OCI-M2 (cell line): ENCODE results near the gene HSPA12B.

Experiments used
- DNase-seq: peaks from one replicate; lab custom pipeline; 2025; ENCODE audit not compliant: unreplicated experiment; lab: John Stamatoyannopoulos, UW

The HSPA12B gene

GRCh38 chr20:3765171-3765882, 32.8 kb downstream of the HSPA12B start:
- DNase-seq: no peak

GRCh38 chr20:3766422-3767109, 34.1 kb downstream of the HSPA12B start:
- no peak for DNase-seq

- DNase-seq: no peak
Observed at GRCh38 chr20:3767110-3767426, 34.6 kb downstream of the HSPA12B start.

GRCh38 chr20:3767427-3768341, 35.2 kb downstream of the HSPA12B start, which contains the start of gene ADISSP:
TSS of gene ADISSP (minus strand) at chr20:3767753. CDS start at chr20:3760100, 7,653 bp downstream.
- peak; percentile 90 for DNase-seq

GRCh38 chr20:3768342-3769130, 36.1 kb downstream of the HSPA12B start:
- peak; percentile 61 for DNase-seq

- no peak for DNase-seq
Observed at GRCh38 chr20:3771552-3772058, 39.1 kb downstream of the HSPA12B start.

- no peak for DNase-seq
Observed at GRCh38 chr20:3775457-3776108, 43.1 kb downstream of the HSPA12B start.

- no peak for DNase-seq
Observed at GRCh38 chr20:3777381-3777715, 44.9 kb downstream of the HSPA12B start.

GRCh38 chr20:3777716-3778629, 45.5 kb downstream of the HSPA12B start:
- no peak for DNase-seq

- no peak for DNase-seq
Observed at GRCh38 chr20:3778976-3779375, 46.5 kb downstream of the HSPA12B start.

- peak; percentile 72 for DNase-seq
Observed at GRCh38 chr20:3781153-3781910, 48.8 kb downstream of the HSPA12B start, which contains the start of gene SPEF1. TSS of gene SPEF1 (minus strand) at chr20:3781448. CDS start at chr20:3781287, 161 bp downstream.

GRCh38 chr20:3782597-3782996, 50.1 kb downstream of the HSPA12B start:
- DNase-seq: no peak

GRCh38 chr20:3783068-3783489, 50.6 kb downstream of the HSPA12B start:
- DNase-seq: no peak

GRCh38 chr20:3783511-3784195, 51.2 kb downstream of the HSPA12B start:
- DNase-seq: no peak

- DNase-seq: no peak
Observed at GRCh38 chr20:3784216-3784853, 51.9 kb downstream of the HSPA12B start.

GRCh38 chr20:3784863-3785239, 52.4 kb downstream of the HSPA12B start:
- no peak for DNase-seq
